Right atrium auricular region (tissue), 2 donors: ENCODE measurements around the gene RASGRP4. TPM values are rescaled to one million over a fixed set of nuclear protein-coding genes. Genes with fewer than 3 reads are reported as not detected.

Source experiments
- DNase-seq: peaks from one replicate; pipeline ENCODE4 v3.0.0-alpha.2; 2019; ENCODE audit warnings: low spot score
- H3K27ac ChIP-seq, 2 donors: fragments of 200-600 bp; sonication (generic); 1 replicate in 1 of 2; 2 replicates in 1 of 2; pipeline ENCODE4 v1.5.1; 2016 to 2019
- H3K27me3 ChIP-seq, 2 donors: fragments of 200-600 bp; sonication (generic); one replicate each; pipeline versions ENCODE4 v1.5.1 to v1.6.0; 2017 to 2019
- H3K36me3 ChIP-seq: fragments of 200-600 bp; sonication (generic); one replicate; pipeline ENCODE4 v1.5.1; 2016
- H3K4me1 ChIP-seq, 2 donors: fragments of 200-600 bp; sonication (generic); one replicate each; pipeline versions ENCODE4 v1.5.1 to v1.6.0; 2017 to 2019
- H3K4me3 ChIP-seq, 2 donors: fragments of 200-600 bp; sonication (generic); 1 replicate in 1 of 2; 2 replicates in 1 of 2; pipeline ENCODE4 v1.5.1; 2017 to 2019; ENCODE audit warnings: mild to moderate bottlenecking in 1 of 2, moderate library complexity in 1 of 2
- H3K9me3 ChIP-seq, 2 donors: fragments of 200-600 bp; sonication (generic); one replicate each; pipeline ENCODE4 v1.5.1; 2019
- total RNA-seq, 2 donors: library from RNA; depleted of rRNA; stranded (reverse); fragments of >200 nt; gene quantifications; one replicate each; pipeline ENCODE4 v1.1.0, GENCODE V29; 2016
- TF ChIP-seq, protein P1 (sequence below), 2 donors: fragments of 200-600 bp; sonication (generic); IDR thresholded peaks; one replicate each; pipeline ENCODE4 v1.5.1; 2019; ENCODE audit warnings: antibody characterized with exemption in 2 of 2

RASGRP4 gene
- total RNA-seq, 2 donors from 2014 or later: 1.1 to 2.9 TPM

DNA sequence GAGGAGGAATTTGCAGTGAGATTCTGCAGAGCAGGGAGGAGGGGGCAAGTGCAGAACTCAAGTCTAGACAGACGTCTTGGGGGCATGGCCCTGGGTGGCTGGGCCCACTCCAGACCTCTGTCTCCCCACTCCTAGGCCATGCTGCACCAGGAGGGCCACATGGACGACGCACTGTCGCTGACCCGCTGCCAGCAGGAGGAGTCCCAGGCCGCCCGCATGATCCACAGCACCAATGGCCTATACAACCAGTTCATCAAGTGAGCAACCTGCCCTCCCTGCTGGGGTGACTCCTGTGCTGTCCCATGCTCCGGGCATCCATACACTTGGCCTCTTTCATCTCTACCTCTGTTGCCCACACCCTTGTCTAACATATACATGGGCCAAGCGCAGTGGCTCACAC is 25.6 kb upstream of the RASGRP4 start:
- H3K4me3 ChIP-seq: no peak overlapping the region
- no peaks in the 10 kb centered on the region for H3K36me3 ChIP-seq
- H3K9me3 ChIP-seq: no peaks in the 10 kb centered on the region
- TF ChIP-seq, protein P1, sequence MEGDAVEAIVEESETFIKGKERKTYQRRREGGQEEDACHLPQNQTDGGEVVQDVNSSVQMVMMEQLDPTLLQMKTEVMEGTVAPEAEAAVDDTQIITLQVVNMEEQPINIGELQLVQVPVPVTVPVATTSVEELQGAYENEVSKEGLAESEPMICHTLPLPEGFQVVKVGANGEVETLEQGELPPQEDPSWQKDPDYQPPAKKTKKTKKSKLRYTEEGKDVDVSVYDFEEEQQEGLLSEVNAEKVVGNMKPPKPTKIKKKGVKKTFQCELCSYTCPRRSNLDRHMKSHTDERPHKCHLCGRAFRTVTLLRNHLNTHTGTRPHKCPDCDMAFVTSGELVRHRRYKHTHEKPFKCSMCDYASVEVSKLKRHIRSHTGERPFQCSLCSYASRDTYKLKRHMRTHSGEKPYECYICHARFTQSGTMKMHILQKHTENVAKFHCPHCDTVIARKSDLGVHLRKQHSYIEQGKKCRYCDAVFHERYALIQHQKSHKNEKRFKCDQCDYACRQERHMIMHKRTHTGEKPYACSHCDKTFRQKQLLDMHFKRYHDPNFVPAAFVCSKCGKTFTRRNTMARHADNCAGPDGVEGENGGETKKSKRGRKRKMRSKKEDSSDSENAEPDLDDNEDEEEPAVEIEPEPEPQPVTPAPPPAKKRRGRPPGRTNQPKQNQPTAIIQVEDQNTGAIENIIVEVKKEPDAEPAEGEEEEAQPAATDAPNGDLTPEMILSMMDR (IDR thresholded peaks at IDR 0.05): no peak
- no peak for DNase-seq
- no peak overlapping the region for H3K27ac ChIP-seq
- no peaks in the 10 kb centered on the region for H3K27me3 ChIP-seq
- no peaks in the 10 kb centered on the region for H3K4me1 ChIP-seq

DNA sequence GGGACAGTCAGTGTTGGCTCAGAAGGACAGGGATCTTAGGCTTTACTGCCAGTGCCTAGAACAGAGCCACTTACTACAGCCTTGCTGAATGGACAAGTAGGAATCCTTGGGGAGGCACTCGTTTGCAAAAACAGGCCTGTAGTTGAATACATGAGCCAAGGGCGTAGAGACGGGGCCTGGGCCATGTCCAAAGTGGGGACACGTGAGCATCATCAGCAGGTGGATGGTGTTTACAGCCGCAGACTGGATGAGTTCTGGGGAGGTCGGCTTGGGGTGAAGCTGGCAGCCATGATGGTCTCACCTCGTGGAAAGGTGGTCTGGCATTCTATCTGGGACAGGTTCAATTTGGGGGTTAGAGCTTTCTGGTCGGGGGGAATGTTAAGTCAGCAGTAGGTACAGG is 25.0 kb upstream of the RASGRP4 start:
- H3K27me3 ChIP-seq: no peaks in the 10 kb centered on the region
- no peak overlapping the region for H3K27ac ChIP-seq
- TF ChIP-seq, protein P1 (IDR thresholded peaks at IDR 0.05): no peak
- no peak for DNase-seq
- no peaks in the 10 kb centered on the region for H3K36me3 ChIP-seq
- H3K4me1 ChIP-seq: no peaks in the 10 kb centered on the region
- H3K9me3 ChIP-seq: no peaks in the 10 kb centered on the region
- H3K4me3 ChIP-seq: no peak overlapping the region

GRCh38 chr19:38449518-38449917 is 23.5 kb upstream of the RASGRP4 start:
- TF ChIP-seq, protein P1 (IDR thresholded peaks at IDR 0.05): no peak
- Histone ChIP-seq H3K36me3 (no peaks in the 10 kb centered on the region), H3K27ac (no peak overlapping the region), H3K9me3 (no peaks in the 10 kb centered on the region), H3K4me3 (no peak overlapping the region), H3K27me3 (no peaks in the 10 kb centered on the region), H3K4me1 (no peaks in the 10 kb centered on the region)
- no peak for DNase-seq

DNA sequence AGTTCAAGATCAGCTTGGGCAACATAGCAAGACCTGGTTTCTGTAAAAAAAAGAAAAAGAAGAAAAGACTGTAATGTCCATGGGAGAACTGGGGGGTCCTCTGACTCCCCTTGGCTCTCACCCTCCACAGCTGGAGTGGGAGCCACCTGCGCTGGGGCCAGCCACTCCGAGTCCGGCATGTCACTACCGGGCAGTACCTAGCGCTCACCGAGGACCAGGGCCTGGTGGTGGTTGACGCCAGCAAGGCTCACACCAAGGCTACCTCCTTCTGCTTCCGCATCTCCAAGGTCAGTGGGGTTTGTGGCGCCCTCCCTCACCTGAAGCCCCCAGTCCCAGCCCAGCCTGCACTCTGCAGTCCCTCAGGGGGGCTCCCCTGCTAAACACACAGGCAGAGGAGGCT is 22.2 kb upstream of the RASGRP4 start:
- Histone ChIP-seq H3K9me3 (no peaks in the 10 kb centered on the region), H3K4me3 (no peak overlapping the region), H3K36me3 (no peaks in the 10 kb centered on the region), H3K27me3 (no peaks in the 10 kb centered on the region), H3K4me1 (no peaks in the 10 kb centered on the region), H3K27ac (no peak overlapping the region)
- TF ChIP-seq, protein P1 (IDR thresholded peaks at IDR 0.05): no peak
- DNase-seq: no peak

GRCh38 chr19:38445362-38445761 is 19.3 kb upstream of the RASGRP4 start:
- Histone ChIP-seq H3K36me3 (no peaks in the 10 kb centered on the region), H3K27ac (no peak overlapping the region), H3K4me1 (no peaks in the 10 kb centered on the region), H3K27me3 (no peaks in the 10 kb centered on the region), H3K4me3 (no peak overlapping the region), H3K9me3 (no peaks in the 10 kb centered on the region)
- TF ChIP-seq, protein P1 (IDR thresholded peaks at IDR 0.05): no peak
- DNase-seq: no peak

- TF ChIP-seq, protein P1 (IDR thresholded peaks at IDR 0.05): no peak
Measured at GRCh38 chr19:38444026-38444425, 18.0 kb upstream of the RASGRP4 start.

More at GRCh38 chr19:38444026-38444425, 18.0 kb upstream of the RASGRP4 start:
- no peak for DNase-seq
- H3K9me3 ChIP-seq: no peaks in the 10 kb centered on the region
- no peak overlapping the region for H3K4me3 ChIP-seq
- H3K27me3 ChIP-seq: no peaks in the 10 kb centered on the region
- H3K36me3 ChIP-seq: no peaks in the 10 kb centered on the region
- H3K27ac ChIP-seq: no peak overlapping the region
- no peaks in the 10 kb centered on the region for H3K4me1 ChIP-seq
